Upper lobe of left lung (tissue), 4 donors: ENCODE measurements around the gene FOXO6.

Experiments used
- POLR2A ChIP-seq, 4 donors: fragments of 450-650 bp; IDR thresholded peaks; one replicate each; pipeline ENCODE4 v1.5.1; 2016 to 2017; ENCODE audit warnings: antibody characterized with exemption in 4 of 4, mild to moderate bottlenecking in 2 of 4
- TF ChIP-seq, protein P1 (sequence below), 6 experiments: fragments of 450-650 bp in 4 of 6; fragments of 200-600 bp in 2 of 6; sonication (generic) in 2 of 6; IDR thresholded peaks; one replicate each; pipeline ENCODE4 v1.5.1; 2016 to 2019; ENCODE audit warnings: antibody characterized with exemption in 6 of 6

DNA sequence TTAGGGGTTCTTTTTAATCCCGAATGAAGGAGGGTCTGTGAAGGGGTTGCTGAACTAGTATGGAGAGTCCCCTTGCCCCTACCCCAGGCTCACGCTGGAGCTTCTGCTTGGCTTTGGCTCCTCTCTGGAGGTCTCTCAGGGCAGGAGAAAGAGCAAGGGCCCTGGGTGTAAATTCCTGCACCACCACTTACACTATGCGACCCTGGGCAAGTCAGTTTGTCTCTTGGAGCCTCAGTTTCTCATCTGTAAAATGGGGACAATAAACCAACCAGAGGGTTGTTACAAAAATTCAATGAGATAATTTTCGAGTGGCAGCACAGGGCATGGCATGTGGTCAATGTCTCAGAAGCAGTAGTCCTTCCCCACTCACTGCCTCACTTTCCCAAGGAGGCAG lies 11.4 kb downstream of the FOXO6 start:
- no peak for TF ChIP-seq POLR2A (IDR thresholded peaks at IDR 0.05)
- TF ChIP-seq, protein P1, sequence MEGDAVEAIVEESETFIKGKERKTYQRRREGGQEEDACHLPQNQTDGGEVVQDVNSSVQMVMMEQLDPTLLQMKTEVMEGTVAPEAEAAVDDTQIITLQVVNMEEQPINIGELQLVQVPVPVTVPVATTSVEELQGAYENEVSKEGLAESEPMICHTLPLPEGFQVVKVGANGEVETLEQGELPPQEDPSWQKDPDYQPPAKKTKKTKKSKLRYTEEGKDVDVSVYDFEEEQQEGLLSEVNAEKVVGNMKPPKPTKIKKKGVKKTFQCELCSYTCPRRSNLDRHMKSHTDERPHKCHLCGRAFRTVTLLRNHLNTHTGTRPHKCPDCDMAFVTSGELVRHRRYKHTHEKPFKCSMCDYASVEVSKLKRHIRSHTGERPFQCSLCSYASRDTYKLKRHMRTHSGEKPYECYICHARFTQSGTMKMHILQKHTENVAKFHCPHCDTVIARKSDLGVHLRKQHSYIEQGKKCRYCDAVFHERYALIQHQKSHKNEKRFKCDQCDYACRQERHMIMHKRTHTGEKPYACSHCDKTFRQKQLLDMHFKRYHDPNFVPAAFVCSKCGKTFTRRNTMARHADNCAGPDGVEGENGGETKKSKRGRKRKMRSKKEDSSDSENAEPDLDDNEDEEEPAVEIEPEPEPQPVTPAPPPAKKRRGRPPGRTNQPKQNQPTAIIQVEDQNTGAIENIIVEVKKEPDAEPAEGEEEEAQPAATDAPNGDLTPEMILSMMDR (IDR thresholded peaks at IDR 0.05), result no peak
